Activated CD4-positive, alpha-beta T cell treated with anti-CD3 and anti-CD28 coated beads, Interleukin-2, Interleukin-4, amounts not matched to agents 100 ng/mL and 50 ng/mL, durations not matched to agents 16 hours and 8 hours (primary cell): ENCODE measurements around the gene PUM1.
A peak's percentile ranks its signal among the peaks of the same experiment; 100 is the strongest.
"Not testable (repeated sequence)": the region's sequence is repeated elsewhere in the genome, so short reads cannot be mapped to it uniquely, and the experiment has no call there.

Experiments
- DNase-seq: peaks from one replicate; pipeline ENCODE4 v3.0.0-alpha.2; 2020; ENCODE audit warnings: low spot score

The PUM1 gene, protein sequence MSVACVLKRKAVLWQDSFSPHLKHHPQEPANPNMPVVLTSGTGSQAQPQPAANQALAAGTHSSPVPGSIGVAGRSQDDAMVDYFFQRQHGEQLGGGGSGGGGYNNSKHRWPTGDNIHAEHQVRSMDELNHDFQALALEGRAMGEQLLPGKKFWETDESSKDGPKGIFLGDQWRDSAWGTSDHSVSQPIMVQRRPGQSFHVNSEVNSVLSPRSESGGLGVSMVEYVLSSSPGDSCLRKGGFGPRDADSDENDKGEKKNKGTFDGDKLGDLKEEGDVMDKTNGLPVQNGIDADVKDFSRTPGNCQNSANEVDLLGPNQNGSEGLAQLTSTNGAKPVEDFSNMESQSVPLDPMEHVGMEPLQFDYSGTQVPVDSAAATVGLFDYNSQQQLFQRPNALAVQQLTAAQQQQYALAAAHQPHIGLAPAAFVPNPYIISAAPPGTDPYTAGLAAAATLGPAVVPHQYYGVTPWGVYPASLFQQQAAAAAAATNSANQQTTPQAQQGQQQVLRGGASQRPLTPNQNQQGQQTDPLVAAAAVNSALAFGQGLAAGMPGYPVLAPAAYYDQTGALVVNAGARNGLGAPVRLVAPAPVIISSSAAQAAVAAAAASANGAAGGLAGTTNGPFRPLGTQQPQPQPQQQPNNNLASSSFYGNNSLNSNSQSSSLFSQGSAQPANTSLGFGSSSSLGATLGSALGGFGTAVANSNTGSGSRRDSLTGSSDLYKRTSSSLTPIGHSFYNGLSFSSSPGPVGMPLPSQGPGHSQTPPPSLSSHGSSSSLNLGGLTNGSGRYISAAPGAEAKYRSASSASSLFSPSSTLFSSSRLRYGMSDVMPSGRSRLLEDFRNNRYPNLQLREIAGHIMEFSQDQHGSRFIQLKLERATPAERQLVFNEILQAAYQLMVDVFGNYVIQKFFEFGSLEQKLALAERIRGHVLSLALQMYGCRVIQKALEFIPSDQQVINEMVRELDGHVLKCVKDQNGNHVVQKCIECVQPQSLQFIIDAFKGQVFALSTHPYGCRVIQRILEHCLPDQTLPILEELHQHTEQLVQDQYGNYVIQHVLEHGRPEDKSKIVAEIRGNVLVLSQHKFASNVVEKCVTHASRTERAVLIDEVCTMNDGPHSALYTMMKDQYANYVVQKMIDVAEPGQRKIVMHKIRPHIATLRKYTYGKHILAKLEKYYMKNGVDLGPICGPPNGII

DNA sequence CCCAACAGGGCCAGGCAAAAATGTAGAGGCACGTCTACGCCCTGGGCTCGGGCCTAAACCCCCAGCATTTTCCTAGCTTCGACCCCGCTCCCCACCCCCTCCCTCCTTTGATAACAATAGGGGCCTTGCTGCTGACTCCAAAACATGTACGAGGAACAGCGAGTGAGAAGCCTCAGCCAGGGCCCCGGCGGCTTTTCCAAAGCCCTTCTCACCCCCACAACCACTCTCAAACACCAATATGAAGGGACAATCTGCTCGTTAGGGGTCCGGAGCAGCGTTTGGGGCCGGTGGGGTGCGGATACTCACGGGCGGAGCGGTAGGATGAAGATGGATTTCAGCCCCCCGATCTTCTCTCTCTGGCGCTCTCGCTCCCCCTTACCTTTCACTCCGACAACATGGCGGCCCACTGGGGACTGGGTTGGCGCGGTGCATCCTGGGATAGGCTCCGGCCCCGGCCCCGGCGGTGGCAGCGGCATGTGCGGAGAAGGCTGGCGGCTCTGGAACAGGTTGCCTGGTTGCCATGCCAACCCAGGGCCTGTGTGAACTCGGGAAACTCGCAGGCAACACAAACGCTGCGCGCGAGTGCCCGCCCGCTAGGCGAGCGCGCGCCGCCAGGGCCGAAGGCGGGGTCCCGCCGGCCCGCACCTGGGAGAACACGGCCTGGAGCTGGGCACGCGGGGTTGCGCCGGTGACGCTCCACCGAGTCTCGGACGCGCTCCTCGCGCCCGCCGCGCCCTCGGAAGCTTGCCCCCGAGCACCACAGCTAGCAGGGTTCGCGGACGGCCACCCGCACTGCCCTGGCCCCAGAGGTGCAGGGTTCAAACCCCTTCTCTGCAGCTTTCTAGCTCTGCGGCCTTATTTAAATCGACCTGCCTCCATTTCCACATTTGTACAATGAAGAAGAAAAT lies at the start of gene PUM1:
Gene PUM1, minus strand, starts transcription at position 408 of the 908 bp plus-strand sequence. CDS start 6,151 bp downstream, outside the sequence.
- peak; percentile 99 for DNase-seq

DNA sequence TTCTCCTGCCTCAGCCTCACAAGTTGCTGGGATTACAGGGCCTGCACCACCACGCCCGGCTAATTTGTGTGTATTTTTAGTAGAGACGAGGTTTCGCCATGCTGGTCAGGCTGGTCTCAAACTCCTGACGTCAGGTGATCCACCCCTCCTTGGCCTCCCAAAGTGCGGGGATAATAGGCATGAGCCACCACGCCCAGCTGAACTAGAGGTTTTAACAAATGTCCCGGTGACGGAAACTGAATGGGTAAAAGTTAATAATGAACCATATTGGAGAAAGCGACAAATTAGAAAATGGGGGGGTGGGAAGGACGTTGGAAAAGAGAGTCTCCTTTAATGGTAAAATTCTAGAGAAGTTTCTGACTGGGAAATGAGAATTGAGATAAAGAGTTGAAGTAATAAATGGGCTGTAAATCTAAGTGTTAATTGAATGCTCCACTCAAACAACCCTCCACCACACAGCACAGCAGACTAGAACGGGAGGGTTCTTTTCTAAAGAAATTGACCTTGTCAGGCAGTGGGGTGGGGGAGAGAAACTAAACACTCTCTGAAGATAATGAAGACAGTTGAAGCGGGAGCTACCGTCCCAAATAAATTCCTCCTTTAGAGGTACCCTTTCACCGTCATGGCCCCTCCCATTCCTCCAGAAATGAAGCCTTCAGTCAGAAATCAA lies 46.9 kb upstream of the PUM1 start:
- no peak for DNase-seq

DNA sequence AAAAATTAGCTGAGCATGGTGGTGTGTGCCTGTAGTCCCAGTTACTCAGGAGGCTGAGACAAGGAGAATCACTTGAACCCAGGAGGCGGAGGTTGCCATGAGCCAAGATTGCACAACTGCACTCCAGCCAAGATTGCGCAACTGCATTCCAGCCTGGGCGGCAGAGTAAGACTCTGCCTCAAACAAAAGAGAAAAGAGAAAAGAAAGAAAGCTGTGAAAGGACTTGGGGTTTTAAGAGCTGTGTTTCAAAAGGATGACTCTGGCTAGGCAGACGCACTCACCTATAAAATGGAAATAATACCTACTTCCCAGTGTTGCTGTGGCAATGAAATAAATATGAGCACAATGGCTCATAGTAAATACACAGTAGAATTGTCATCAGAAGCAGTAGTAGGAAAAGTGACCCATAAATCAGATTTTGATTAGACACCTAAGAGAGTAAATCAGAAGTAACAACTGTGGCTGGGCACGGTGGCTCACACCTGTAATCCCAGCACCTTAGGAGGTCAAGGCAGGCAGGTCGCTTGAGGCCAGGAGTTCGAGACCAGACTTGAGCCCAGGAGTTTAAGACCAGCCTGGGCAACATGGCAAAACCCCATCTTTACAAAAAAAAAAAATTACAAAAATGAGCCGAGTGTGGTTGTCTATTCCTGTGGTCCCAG lies 45.9 kb upstream of the PUM1 start:
- no peak for DNase-seq

DNA sequence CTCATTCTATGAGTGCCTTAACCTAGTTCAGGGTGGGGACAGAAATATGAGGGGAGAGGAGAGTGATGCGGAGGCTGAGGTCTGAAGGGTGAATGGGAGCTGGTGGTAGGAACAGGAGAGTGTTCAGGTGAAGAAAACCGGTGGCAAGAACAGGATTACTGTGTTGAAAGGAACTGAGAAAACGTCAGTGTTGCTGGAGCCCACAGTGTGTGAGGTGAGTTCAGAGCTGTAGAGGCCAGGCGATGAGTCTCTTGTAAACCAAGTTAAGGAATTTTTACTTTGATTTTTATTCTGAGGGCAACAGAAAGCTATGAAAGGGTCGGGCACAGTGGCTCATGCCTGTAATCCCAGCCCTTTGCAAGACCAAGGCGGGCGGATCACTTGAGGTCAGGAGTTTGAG lies 45.3 kb upstream of the PUM1 start:
- no peak for DNase-seq

DNA sequence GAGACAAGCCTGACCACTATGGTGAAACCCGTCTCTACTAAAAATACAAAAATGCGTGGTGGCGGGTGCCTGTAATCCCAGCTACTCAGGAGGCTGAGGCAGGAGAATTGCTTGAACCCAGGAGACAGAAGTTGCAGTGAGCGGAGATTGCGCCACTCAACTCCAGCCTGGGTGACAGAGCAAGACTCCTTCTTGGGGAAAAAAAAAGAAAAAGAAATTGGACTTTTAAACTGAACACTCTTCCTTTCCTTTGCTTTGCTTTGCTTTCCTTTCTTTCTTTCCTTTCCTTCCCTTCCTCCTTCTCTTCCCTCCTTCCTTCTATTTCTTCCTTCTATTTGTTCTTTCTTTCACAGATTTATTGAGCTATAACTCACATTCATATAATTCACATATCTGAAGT lies 43.3 kb upstream of the PUM1 start:
- no peak for DNase-seq

DNA sequence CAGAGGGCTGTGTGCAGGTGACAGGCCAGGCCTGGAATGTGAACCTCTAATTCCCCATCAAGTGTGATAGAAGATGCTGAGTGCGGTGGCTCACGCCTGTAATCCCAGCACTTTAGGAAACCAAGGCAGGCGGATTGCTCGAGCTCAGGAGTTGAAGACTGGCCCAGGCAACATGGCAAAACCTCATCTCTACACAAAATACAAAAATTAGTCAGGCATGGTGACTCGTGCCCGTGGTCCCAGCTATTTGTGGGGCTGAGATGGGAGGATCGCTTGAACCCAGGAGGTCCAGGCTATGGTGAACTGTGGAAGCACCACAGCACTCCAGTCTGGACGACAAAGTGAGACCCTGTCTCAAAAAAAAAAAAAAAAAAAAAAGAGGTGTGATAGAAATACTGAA lies 40.1 kb upstream of the PUM1 start:
- no peak for DNase-seq

DNA sequence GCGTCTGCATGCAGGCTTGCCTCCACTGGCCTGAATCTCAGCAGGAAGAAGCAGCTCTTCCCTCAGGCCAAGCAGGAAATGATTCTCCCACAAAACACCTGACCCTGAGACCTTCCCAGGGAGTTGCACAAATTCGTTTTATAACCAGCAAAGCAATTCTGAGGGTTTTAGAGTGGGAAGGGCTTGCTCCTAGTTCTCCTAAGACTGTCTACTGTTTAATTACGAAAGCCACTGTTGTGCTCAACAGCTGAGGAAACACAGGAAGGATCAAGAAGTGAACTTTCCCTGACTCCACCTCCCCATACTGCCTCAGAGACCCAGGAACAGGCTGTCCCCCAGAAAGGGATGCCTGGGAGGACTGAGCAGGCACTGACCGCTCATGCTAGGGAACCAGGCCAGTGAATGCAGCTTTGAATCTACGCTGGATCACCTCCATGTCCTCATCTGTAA lies 37.0 kb upstream of the PUM1 start:
- DNase-seq: no peak

DNA sequence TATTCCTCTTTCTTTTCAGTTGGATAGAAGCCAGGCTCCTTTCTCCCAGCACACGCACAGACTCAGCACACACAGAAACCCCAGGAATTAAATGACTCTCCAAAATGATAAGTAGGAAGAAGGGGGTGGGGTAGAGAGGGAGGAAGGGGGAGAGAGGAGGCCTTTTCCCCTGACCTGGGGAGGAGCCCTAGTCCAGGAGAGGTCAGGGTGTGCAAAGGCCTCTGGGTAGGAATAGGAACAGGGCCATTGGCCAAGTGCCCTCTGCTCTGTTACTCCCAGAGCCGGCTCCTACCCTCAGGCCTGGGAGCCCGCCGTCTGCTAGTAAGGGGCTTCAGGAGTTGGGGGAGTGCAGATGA lies 35.6 kb upstream of the PUM1 start:
- DNase-seq: no peak

DNA sequence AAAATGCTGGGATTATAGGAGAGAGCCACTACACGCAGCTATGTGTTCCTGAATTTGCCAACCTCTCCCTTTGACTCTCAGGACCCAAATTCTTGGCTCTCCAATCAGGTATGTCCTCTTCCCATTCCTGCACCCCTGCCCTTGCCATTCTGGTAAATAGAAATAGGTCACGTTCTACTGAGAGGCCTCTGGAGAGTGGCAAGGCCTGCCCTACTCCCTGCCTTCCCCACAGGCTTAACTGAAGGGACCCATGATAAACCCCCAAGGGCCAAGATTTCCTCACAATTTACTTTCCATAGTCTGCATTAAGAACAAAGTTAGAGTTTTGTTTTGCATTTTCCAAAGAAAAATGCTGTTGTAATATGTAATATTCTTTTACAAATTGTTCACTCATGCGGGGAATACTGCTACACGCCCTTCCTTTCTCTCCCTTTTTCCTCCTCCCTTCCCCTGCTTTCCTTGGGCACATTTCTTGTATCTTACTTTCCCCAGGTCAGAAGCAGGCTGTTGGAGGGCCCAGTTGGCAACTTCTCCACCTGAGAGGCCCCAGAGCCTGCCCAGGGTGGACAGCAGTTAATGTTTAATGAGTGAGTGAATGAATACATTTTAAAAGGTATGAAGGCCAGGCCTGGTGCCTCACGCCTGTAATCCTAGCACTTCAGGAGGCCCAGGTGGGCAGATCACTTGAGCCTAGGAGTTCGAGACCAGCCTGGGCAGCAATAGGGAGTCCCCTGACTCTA lies 33.9 kb upstream of the PUM1 start:
- DNase-seq: no peak

DNA sequence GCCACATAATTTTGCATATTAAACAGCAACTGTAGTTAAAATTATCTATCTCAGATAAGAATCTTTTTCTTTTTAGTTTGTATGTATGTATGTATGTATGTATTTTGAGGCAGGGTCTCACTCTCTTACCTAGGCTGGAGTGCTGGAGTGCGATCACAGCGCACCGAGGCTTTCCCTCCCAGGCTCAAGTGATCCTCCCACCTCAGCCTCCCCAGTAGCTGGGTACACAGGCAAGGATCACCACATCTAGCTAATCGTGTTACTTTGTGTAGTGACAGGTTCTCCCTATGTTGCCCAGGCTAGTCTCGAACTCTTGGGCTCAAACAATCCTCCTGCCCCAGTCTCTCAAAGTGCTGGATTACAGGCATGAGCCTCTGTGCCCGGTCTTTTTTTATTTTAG lies 30.5 kb upstream of the PUM1 start:
- no peak for DNase-seq

DNA sequence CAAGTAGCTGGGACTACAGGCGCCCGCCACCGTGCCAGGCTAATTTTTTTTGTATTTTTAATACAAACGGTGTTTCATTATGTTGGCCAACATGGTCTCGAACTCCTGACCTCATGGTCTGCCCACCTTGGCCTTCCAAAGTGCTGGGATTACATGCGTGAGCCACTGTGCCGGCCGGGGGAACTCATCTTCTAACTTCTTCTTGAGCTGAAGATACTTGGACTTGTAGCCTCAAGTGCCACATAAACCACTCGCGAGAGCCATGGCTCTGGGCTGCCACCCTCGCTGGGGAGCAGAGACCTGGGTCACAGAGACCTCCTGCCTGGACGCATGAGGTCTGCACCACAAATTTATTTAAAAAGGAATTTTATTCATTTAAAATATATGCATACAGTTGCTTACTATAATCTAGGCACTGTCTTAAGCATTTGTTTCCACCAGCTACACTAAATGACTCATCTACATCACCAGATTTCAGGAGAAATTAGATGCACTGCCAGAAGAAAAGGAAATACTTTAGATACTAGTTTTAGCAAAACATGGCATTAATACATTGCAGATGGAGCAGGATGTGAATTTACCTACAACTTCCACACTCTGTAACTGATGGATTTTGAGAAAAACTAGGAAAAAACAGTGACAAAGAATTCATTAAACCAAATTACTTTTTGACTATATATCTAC lies 29.9 kb upstream of the PUM1 start:
- no peak for DNase-seq

DNA sequence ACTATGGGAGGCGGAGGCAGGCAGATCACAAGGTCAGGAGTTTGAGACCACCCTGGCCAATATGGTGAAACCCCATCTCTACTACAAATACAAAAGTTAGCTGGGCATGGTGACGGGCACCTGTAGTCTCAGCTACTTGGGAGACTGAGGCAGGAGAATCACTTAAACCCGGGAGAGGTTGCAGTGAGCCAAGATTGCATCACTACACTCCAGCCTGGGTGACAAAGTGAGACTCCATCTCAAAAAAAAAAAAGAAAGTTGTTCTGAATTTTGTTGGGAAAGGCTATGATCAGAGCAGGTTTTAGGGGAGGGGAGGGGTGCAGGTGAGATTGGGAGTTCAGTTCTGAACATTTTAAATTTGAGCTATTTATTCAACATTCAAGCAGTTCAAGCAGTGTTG lies 22.6 kb upstream of the PUM1 start:
- DNase-seq: not testable (repeated sequence)

DNA sequence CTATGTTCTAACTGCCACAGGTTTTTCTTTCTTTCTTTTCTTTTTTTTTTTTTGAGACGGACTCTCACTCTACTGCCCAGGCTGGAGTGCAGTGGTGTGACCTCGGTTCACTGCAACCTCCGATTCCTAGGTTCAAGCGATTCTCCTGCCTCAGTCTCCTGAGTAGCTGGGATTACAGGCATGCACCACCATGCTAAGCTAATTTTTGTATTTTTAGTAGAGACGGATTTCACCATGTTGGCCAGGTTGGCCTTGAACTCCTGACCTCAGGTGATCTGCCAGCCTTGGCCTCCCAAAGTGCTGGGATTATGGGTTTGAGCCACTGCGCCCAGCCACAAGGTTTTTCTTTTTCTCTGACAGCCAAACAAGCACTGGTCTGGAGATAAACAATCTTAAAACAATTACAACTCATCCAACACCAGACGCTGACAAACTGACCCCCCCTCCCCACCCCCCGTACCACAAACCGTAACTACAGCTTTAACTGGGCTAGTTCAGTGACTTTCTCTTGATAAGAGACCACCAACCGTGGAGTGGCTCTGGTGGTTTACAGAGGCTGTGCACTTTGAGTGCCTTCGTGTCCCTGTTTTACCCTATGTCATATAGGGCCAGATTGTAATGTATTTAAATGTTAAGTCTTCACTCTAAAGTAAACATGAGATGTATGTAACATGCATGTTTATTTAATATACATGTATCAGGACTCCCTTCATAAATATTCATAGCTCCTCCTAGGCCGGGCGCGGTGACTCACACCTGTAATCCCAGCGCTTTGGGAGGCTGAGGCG lies 19.5 kb upstream of the PUM1 start:
- DNase-seq: no peak

DNA sequence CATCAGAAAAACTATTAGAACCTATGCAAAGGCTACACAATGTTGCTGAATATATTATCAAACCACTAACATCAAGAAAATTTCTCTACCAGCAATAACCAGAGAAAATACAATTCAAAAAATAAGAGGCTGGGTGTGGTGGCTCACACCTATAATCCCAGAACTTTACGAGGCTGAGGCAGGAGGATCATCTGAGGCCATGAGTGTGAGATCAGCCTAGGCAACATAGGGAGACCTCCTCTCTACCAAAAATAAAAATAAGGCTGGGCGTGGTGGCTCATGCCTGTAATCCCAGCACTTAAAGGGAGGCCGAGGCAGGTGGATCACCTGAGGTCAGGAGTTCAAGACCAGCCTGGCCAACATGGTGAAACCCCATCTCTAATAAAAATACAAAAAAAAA lies 16.9 kb upstream of the PUM1 start:
- no peak for DNase-seq

DNA sequence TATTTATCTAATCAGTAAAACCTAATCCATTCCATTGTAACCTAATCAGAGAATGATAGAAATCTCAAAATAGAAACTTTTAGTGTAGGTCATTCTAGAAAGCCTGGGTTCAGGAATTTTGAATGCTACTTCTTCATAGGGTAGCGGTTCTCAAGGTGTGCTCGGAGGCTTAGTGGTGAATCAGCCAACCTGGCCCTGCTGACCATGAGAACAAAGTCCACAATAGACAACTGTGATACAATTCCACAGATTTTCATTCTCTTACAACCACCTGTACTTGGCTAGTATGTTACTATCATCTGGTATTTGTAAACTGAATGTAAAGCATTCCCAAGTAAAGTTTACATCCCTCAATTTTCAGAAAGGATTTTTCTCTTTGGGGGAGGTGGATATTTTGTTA lies 7.5 kb upstream of the PUM1 start:
- DNase-seq: no peak

DNA sequence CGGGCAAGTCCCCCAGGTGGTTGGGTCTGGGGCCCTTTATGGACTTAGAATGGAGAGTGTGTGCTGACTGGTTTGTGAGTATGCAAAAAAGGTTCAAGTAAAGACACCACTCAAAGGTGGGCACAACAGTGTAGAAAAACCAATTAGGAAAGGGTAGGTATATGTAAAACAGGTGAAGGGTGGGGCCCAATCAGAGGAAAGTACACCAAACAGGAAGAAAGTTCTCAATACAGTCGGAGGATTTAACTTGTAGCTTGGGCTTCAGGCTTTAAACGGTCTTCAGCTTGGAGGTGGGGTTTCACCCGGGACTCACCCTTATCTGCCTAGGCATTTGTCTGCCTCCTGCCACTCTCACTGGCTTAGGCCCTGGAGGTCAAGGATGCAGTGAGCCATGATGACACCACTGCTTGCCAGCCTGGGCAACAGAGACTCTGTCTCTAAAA lies 6.8 kb upstream of the PUM1 start:
- no peak for DNase-seq

DNA sequence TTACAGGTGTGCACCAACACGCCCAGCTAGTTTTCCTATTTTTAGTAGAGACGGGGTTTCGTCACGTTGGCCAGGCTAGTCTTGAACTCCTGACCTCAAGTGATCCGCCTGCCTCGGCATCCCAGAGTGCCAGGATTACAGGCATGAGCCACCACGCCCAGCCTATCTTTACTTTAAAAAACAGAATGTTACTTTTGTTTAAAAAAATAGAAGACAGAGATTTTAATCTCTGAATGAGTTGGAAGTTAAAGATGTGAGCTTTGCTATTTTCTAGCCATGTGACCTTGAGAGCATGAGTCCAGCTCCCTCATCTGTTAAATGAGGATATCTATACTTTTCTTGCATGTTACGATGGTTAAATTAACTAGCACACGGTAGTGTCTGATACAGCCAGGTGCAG lies 3.9 kb upstream of the PUM1 start:
- DNase-seq: no peak

DNA sequence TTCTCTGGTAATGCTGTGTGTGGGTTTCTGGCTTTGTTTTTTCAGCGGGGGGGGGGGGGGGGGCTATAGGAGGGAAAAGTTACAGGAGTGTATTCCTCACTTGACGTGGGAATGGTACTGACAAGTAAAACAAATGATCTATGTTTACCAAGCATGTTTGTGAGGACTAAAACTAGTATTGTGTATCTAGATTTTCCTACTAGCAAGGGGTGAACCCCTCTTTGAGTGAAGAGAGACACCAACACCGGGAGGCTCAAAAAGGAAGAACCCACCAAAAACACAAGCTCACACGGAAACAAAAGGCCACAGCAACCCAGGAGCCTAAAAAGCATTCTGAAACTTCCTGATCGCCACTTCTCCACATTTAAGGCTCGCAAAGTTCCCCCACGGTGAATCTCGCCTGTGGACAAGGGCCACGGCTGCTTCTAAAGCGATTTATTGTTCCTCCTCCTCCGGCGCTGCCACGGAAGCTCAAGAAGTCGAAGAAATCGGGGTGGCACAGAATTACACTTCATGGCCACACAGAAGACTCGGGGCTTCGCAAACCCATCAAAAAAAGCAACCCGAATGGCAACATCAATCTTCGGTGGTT lies 703 bp downstream of the PUM1 start:
- peak; percentile 18 for DNase-seq
